Ishikawa (cell line): ENCODE data around the gene SKI.

ENCODE experiments used
- CEBPB ChIP-seq: IDR thresholded peaks from 2 replicates; pipeline ENCODE4 v1.6.1; 2012
- EGR1 ChIP-seq: IDR thresholded peaks from 2 replicates; pipeline ENCODE4 v1.6.1; 2012
- EP300 ChIP-seq: IDR thresholded peaks from 2 replicates; pipeline ENCODE4 v1.6.1; 2012; ENCODE audit warnings: borderline replicate concordance
- MAX ChIP-seq: IDR thresholded peaks from 2 replicates; pipeline ENCODE4 v1.6.1; 2012
- RAD21 ChIP-seq: IDR thresholded peaks from 2 replicates; pipeline ENCODE4 v1.6.1; 2012; ENCODE audit warnings: low read depth
- REST ChIP-seq: IDR thresholded peaks from 2 replicates; pipeline ENCODE4 v1.6.1; 2012; ENCODE audit warnings: low read depth, mild to moderate bottlenecking
- TAF1 ChIP-seq: IDR thresholded peaks from 2 replicates; pipeline ENCODE4 v1.6.1; 2012; ENCODE audit warnings: low read depth, mild to moderate bottlenecking

- TF ChIP-seq RAD21 (no peak), MAX (no peak), CEBPB (no peak), REST (no peak), EGR1 (no peak), EP300 (no peak), TAF1 (no peak)
These were observed 15.0 kb downstream of the SKI start for GRCh38 chr1:2242814-2243725.
